Stimulated activated CD8-positive, alpha-beta memory T cell treated with anti-CD3 and anti-CD28 coated beads, Interleukin-4, amount 100 ng/mL, for 48 hours (primary cell): Measurements from ENCODE around the gene ZNF512B.
"Not testable (repeated sequence)": the region's sequence is repeated elsewhere in the genome, so short reads cannot be mapped to it uniquely, and the experiment has no call there.

Experiments
- DNase-seq: peaks from one replicate; pipeline ENCODE4 v3.0.0-alpha.2; 2020

ZNF512B gene, protein sequence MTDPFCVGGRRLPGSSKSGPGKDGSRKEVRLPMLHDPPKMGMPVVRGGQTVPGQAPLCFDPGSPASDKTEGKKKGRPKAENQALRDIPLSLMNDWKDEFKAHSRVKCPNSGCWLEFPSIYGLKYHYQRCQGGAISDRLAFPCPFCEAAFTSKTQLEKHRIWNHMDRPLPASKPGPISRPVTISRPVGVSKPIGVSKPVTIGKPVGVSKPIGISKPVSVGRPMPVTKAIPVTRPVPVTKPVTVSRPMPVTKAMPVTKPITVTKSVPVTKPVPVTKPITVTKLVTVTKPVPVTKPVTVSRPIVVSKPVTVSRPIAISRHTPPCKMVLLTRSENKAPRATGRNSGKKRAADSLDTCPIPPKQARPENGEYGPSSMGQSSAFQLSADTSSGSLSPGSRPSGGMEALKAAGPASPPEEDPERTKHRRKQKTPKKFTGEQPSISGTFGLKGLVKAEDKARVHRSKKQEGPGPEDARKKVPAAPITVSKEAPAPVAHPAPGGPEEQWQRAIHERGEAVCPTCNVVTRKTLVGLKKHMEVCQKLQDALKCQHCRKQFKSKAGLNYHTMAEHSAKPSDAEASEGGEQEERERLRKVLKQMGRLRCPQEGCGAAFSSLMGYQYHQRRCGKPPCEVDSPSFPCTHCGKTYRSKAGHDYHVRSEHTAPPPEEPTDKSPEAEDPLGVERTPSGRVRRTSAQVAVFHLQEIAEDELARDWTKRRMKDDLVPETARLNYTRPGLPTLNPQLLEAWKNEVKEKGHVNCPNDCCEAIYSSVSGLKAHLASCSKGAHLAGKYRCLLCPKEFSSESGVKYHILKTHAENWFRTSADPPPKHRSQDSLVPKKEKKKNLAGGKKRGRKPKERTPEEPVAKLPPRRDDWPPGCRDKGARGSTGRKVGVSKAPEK

DNA sequence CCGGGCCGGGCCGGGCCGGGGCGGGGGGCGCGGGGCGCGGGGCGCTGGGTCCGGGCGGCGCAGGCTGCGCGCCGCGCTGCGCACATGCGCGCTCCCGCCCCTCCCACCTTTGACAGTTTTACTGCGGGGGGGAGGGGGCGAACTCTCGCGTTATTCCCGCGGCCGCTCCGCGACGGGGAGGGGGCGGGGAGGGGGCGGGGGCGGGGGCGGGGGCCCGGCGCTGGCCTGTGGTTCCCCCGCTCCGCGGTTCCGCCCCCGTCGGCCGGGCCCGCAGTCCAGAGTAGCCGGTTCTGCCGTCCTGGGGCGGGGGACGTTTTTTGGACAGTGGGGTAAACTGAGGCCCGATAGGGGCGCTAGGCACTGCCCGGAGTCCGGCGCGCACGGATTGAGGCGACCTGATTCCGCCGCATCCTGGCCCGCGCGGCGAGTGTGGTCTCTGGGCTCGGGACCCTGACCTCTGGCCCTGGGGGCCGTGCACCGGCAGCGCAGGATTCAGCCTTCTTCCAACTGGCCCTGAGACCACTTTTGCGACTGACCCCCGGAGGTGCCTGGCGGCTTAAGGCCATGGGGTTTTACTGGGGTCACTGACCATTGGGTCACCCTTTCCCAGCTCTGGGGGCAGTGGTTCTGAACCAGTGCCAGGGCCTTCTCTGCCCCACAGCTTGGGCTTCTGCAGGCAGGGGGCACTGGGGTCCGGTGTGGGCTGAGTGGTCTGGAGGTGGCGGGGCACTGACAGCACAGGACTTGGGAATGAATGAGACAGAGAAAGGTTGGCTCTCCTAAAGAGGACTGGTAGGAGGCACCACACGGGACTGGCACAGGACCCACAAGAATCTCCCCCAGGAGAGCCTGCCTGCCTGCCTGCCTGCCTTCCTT lies at the start of gene ZNF512B:
Gene ZNF512B, minus strand, starts transcription at position 93 of the 876 bp plus-strand sequence. CDS start 1,980 bp downstream, outside the sequence.
- DNase-seq: peak; percentile 74

DNA sequence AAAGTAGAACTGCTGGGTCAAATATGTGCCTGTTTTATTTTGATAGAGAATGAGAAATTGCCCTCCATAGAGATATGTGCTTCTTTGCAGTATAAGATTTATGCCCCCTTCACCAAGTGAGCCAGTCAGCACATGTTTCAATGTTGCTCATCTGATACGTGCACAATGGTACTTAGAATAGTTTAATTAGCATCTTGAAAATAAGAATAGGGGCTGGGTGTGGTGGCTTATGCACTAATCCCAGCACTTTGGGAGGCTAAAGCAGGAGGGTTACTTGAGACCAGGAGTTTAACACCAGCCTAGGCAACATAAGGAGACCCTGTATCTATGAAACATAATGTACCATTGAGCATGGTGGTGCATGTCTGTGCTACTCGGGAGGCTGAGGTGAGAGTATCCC lies 45.9 kb upstream of the ZNF512B start:
- no peak for DNase-seq

DNA sequence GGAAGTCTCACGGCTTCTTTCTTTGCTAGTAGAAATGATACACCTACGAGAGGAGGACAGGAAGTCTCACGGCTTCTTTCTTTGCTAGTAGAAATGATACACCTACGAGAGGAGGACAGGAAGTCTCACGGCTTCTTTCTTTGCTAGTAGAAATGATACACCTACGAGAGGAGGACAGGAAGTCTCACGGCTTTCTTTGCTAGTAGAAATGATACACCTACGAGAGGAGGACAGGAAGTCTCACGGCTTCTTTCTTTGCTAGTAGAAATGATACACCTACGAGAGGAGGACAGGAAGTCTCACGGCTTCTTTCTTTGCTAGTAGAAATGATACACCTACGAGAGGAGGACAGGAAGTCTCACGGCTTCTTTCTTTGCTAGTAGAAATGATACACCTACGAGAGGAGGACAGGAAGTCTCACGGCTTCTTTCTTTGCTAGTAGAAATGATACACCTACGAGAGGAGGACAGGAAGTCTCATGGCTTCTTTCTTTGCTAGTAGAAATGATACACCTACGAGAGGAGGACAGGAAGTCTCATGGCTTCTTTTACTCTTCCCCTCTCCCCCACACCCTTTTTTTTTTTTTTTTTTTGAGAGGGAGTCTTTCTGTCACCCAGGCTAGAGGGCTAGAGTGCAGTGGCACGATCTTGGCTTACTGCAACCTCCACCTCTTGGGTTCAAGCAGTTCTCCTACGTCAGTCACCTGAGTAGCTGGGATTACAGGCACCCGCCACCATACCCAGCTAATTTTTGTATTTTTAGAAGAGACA lies 42.8 kb upstream of the ZNF512B start:
- not testable (repeated sequence) for DNase-seq

DNA sequence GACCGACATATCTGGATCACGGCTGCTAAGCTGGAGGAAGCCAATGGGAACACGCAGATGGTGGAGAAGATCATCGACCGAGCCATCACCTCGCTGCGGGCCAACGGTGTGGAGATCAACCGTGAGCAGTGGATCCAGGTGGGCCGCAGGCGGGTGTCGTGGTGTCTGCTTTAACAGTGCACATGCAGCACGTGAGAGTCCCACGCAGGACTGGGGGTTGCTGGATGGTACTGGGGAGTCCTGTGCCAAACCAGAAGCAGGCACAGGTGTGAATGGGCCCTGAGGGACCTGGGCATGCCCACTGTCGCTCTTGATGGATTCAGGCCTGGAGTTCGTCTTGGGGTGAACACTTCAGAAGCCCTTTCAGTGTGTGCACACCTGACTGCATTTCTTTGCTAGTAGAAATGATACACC lies 41.6 kb upstream of the ZNF512B start:
- DNase-seq: no peak

DNA sequence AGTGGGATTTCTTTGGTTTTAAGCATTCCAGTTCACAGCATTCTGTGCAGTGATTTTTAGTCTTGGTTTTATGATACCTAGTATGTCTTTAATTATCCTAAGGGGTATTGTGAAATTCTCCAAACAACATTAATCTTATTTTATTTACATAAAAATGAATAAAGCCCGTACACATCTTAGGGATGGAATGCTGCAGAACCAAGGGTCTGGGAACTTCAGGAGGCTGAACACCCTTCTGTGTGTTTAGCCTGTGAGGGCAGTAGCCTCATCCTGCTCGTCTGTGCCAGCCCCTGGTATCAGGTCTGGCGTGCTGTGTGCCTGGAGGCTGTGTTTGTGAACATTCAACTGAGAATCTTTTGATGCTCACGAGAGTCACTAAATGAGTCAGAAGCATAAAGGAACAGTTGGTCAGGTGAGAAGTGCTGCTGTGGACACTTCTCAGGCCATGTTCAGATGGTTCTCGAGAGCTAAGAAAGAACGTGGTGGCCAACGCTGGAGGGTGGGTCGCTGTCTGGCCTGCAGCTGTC lies 41.0 kb upstream of the ZNF512B start:
- no peak for DNase-seq

DNA sequence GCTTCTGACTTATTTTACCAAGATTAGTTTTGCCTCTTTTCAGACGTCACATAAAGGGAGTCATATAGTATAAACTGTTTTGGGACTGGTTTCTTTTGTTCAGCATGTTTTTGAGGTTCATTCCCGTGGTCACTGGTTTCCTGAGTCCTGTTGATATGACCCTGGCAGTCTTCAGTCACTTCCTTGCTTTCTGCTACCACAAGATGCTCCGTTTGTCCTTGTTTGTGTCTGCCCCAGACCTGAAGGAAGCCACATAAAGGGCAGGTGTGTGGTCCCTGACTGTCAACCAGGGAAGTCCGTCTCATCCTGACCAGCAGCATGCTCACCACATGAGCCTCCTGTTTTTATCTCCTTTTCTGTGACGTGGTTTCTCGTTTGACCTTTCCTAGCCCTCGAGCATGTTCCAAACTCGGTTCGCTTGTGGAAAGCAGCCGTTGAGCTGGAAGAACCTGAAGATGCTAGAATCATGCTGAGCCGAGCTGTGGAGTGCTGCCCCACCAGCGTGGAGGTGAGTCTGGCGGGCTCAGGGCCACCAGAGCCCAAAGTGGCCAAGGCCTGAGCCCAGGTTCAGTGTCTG lies 40.2 kb upstream of the ZNF512B start:
- no peak for DNase-seq

DNA sequence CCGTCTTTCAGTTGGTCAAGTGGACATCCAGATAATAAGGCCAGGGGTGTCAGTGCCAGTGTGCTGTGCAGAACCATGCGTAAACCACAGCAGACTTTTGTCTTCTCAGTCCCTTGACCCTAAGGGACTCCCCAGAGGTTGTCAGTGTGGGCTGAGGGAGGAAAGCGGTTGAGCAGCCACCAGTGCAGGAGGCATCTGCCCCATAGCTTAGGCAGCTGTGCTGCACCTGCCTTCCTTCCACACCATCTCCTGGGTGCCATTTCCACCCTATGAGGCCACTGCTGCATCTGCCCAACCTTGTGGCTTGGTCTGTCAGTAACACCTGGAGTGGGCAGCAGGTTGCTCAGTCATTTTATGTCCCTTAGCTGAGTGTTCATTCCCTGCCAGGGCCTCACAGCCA lies 37.2 kb upstream of the ZNF512B start:
- no peak for DNase-seq

DNA sequence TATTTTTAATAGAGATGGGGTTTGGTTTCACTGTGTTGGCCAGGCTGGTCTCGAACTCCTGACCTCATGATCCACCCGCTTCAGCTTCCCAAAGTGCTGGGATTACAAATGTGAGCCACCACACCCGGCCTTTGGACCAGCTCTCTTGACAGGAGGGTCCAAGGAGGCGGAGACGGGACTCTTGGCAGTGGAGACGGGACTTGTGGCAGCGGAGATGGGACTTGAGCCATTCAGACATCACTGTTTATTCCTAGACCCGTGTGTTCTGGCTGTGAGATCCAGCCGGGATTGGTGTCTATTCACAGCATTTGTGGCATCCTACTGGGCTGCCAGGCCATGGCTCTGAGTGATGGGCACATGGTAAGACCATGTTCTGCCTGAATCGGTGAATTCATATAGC lies 36.8 kb upstream of the ZNF512B start:
- no peak for DNase-seq

DNA sequence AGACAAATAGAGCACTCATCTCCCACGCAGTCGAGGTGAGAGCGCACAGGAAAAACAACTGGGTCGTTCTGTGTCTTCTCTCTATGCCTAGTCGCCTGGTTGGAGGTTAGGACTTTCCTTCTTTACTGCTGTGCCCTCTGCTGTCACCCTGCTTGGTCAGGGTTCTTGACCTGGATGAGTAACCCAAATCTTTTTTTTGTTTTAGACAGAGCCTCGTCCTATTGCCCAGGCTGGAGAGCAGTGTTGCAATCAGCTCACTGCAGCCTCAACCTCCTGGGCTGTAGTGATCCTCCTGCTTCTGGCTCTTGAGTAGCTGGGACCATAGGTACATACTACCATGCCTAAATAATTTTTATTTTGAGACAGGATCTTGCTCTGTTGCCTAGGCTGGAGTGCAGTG lies 35.7 kb upstream of the ZNF512B start:
- DNase-seq: no peak

DNA sequence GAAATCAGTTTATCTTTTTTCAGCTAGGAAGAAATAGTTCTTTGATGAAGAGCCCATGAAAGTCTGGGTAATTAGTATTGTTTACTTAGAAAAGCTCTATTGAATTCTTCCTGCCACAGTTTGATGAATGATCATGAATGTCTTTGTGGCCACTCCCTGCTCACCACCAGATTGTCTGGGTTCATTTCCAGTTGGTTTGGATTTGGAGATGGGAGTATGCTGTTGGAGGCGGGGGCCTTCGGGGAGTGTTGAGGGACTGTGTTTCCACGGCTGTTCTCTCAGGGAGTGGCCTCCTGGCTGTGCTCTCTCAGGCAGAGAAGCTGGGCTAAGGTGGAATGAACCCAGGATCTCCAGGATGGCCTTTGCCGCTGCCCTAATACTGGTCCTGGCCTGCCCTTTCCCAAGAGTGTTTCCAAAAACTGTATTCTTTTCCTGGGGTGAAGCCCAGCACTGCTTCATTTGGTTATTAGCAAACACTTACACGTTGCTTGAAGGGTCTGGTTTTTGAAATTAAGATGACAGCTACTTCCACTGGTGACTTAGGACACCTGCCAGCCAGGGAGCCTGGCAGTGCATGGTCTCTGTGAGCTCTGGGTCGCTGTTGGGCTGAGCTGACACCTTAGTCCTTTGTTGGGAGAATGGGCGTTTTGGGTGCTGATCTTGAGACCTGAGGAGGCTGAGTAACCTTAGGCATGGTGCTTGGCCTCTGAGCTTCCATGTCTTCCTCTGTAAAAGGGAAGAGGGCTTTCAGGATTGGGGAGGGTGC lies 34.4 kb upstream of the ZNF512B start:
- DNase-seq: no peak

DNA sequence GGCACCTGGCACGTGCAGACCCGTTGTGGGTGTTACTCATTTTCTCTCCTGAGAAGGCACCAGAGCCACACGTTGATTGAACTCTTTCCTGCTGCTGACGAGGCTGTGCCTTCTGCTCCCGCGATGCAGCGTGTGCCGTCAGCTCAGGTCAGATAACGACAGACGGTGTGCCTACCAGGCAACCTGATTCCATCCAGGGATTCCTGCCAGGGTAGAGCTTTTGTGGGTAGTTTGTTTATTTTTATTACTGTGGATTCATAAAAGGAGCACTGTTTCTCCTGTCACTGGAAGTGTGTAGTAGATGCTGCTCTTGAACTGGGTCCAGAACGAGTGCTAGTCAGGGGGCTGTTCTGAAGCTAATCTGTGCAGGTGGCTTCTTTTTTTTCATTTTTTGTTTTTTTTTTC lies 31.9 kb upstream of the ZNF512B start:
- no peak for DNase-seq

DNA sequence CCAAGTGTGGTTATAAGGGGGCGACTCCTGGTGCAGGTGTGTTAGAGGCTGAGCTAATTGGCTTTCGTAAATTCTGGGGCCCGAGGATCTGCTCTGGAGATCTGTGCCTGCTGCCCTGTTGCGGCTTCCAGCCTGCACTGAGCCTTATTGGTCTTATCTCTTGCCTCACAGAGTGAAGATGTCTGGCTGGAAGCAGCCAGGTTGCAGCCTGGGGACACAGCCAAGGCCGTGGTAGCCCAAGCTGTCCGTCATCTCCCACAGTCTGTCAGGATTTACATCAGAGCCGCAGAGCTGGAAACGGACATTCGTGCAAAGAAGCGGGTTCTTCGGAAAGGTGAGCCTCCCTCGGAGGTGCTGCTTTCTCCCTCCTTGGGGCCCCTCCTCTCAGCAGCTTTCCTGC lies 31.2 kb upstream of the ZNF512B start:
- DNase-seq: no peak

DNA sequence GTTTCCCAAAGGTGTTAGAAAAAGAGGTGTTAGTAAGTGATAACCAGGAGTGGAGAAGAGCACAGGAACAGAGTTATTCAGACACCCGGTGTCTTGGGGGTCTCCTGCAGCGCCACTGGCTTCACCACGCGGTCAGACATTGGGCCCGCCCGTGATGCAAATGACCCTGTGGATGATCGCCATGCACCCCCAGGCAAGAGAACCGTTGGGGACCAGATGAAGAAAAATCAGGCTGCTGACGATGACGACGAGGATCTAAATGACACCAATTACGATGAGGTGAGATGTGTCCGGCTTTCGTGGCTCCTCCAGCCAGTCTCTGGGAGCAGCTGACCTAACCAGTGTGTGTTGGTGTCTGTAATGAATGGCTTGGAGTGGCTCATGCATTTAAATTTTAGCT lies 13.2 kb upstream of the ZNF512B start:
- no peak for DNase-seq

DNA sequence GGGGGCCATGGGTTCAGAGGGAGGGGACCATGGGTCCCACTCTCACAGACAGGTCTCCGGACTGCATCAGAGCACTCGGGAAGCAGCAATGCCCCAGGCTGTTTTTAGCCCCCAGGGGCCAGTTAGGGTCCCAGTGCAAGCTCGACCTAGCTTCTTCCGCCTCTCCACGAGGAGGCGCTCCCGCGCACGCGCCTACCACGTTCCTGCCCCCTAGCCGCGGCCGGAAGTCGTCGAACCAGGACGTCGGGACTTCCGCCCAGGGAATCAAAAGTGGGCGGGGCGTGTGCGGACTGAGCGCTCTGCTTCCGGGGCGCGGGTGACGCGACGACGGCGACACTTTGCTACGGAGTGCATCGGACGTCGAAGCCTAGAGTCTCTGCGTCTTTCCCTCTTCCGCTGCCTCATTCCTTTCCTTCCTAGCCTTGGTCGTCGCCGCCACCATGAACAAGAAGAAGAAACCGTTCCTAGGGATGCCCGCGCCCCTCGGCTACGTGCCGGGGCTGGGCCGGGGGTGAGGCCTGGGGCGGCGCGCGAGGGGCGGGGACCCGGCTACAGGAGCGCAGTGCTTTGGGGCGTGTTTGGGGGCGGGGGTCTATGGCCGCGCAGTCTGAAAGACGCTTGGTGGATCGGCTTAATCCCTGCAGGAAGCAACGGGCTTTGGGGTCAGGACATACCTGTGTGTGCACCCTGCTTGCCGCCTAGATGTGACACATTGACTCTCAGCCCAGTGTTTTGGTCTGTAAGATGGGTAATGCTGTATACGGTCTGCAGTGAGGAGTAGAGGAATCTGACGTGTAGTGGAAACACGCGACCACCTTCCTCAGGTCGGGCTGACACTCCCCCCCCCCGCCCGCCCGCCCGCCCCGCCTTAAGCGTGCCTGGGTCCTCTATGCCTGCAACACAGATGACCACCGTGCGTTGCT lies 11.3 kb upstream of the ZNF512B start, which contains the start of gene PRPF6:
Gene PRPF6, plus strand, starts transcription at position 327 of the 923 bp plus-strand sequence. Its CDS starts 114 bp downstream, at position 441.
- DNase-seq: peak; percentile 96

DNA sequence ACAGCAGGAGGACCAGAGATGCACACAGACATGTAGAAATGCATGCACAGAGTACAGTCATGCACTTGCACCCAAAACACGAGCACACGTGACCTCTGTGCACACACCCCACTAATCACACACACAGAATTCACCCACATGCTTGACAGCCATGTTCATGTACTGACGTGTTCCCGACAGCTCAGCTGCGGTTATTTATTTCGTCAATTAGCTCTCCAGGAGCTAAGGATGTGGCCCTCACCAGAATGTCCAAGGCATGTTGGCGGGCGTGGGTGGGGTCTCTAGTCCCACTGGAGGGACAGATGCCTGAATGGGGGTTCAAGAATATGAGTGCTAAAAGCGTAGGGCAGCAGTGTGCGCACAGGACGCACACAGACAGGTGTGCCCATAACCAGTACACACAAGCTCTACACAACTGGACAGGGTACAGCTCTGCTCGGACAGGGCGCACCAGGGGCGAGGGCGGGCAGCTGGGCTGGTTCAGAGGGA lies 10.6 kb upstream of the ZNF512B start:
- peak; percentile 45 for DNase-seq

DNA sequence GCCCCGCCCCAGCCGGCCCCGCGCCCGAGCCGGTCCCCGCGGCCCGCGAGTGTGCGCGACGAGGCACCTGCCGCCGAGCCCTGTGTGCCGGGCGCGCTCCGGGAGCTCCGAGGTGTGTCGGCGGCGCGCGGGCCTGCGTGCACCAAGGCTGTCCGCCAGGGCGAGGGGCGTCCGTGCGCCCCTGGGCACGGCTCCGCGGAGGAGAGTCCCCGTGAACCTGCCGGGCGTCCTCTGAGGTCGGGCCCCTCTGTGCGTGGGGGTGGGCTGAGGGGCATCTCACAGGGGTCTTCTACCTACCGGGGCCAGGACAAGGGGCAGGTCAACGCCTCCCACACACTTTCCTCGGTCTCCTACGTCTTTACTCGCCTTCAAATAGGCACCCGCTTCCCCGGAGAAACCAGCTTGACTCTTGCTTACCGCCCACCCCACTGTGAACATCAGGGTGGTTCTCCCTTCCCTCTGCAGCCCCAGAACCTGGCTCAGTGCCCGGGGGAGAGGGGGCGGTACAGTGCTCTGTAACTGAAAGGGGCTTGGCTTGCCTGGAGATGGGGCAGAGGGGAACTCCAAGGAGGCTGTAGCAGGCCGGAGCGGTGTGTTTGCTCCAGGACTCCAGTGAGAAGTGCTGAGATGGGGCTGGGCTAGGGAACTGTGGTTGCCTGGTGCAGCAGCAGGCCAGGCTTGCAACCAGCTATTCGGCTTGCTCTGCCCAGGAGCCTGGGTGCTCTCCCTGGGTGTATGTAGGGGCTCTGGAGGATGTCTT lies 10.0 kb upstream of the ZNF512B start, which contains the start of gene SAMD10:
Gene SAMD10, minus strand, starts transcription at position 86 of the 760 bp plus-strand sequence. CDS start 175 bp downstream, outside the sequence.
- DNase-seq: peak; percentile 94

DNA sequence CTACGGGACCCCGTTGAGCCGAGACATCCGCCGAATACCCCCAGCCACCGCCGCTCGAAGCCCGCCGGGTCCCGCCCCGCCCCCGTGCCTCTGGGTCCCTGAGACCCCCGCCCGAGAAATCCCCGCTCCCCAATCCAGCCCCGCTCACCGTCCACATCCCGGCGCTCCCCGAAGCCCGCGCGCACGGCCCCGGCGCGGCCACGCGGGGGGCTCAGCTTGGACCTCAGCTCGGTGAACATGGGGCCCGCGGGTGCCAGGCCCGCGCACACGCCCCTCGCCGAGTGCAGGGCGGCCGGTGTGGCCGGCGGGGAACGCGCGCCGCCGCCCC lies 9.5 kb upstream of the ZNF512B start:
- no peak for DNase-seq
